Esophagus mucosa (tissue), 1 donor: ENCODE data around the gene UIMC1. TPM values are rescaled to one million over a fixed set of nuclear protein-coding genes. Genes with fewer than 3 reads are reported as not detected.

Experiments
- ATAC-seq: fragments of 200-7000 bp; cut with Tn5 transposase; one replicate; pipeline ENCODE4 v1.9.1; 2020
- total RNA-seq: library from RNA; stranded (reverse); gene quantifications from one replicate; pipeline ENCODE4 v1.2.4, GENCODE V29; 2023
- donor health status: DM: yes; HTN: yes; CAD: no.

UIMC1 gene
- total RNA-seq, 1 donor from 2014 or later, result 14.9 TPM

- no peak for ATAC-seq
These were observed 53.9 kb downstream of the UIMC1 start for GRCh38 chr5:176952531-176953193.

DNA sequence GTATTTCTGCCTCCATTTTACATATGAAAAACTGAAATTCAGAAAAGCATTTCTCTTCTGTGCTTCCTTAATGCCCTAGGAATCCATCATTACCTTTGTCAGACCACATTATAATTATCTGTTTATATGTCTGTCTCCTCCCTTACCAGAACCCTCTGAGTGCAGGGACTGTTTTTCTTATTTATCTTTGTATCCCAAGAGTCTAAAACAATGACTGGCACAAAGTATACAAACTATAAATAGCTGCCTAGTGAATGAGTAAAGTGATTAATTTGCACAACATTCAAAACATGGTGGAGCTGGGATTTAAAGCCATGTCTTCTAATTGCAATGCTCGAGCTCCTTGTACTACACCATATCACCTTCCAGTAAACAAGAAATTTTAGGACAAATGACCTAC is 58.1 kb downstream of the UIMC1 start:
- no peak for ATAC-seq

- no peak for ATAC-seq
These were observed 58.7 kb downstream of the UIMC1 start for GRCh38 chr5:176947847-176948246.

- ATAC-seq, result no peak
These were observed 62.3 kb downstream of the UIMC1 start for GRCh38 chr5:176944268-176944667.

GRCh38 chr5:176943816-176944215 is 62.8 kb downstream of the UIMC1 start:
- no peak for ATAC-seq

- no peak for ATAC-seq
These were observed 64.6 kb downstream of the UIMC1 start for GRCh38 chr5:176941951-176942350.

DNA sequence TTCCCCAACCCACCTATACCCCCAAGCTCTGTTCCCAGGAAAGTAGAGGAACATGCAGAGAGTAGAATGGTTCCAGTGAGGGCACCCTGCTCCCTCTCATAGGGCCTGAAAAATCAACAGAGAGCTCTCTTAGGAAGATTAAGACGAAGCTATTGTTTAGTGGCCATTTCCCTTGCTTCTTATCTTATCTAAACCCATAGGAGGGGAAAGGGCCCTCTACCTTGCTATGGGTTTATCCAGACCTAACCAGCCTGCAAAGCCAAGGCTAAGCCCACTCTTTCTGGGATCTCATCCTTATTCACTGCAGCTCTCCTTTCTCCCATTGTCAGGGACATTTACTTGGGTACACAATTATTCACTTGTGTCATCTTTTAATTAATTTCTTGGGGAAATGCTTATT is 68.1 kb downstream of the UIMC1 start:
- no peak for ATAC-seq

DNA sequence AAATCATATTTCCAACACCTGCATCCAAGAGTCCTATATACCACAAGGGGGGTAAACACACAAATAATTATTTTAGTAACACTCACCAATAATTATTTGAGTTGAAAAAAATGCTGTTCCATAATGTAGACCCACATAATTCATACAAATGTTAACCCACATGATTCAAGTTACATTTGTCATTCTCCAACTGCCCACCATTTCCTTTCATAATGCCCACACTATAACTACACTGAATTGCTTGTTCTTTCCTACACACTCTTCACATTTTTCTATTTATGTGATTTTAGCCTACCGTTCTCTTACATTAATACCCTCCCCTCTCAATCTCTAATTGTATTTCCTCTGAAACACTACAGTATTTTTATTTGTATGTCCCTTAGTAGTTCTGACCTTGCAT is 71.6 kb downstream of the UIMC1 start:
- ATAC-seq, result no peak

GRCh38 chr5:176934309-176934930 is 72.2 kb downstream of the UIMC1 start:
- no peak for ATAC-seq

DNA sequence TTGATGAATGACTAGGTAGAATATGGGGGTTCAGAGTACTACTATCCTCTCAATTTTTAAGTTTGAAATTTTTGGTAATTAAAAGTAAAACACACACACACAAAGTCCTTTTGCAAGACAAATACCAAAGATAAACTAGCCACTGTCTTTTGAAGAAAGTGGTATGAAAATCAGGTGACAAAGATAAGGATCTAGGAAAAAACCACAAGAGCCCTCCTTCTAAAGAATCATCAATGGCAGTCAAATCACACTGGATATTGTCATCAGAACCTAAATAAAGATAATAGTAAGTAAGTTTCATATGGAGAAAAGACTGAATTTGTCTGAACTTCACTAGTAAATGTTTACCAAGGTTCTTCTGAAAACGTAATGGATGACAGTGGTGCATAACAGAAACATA is 76.9 kb downstream of the UIMC1 start:
- ATAC-seq, result no peak

DNA sequence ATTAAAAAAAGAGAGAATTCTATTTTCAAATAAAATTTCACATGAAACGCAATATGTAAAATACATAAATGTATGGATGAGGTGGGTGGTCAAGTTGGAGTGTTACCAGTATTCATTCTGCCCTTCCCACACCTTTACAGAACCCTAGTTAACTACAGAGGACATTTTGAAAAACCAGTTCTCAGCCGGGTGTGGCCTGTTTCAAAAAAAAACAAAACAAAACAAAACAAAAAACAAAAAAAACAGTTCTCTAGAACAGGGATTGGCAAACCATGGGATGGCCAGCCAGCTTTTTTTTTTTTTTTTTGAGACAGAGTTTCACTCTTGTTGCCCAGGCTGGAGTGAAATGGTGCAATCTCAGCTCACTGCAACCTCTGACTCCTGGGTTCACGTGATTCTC is 79.0 kb downstream of the UIMC1 start:
- ATAC-seq, result peak; percentile 73

DNA sequence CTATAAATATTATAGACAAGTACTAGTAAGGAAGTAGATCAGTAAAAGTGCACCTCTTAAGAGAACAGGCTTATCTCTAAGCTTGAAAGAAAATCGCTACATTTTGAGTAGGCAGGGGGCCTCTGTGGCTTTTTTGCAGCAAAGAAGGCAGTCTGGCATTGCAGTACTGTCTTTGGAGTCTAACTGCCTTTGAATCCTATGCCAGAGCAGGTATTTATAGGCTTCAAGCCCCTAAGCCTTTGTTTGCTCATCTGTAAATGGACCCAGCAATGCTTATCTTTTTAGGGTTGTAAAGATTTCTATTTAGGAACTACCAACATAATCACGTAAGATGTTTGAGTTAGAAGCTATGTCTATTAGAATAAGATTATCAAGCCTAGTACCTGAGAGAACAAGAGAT is 83.8 kb downstream of the UIMC1 start:
- ATAC-seq, result no peak

- ATAC-seq, result no peak
These were observed 84.9 kb downstream of the UIMC1 start for GRCh38 chr5:176921714-176922113.

- ATAC-seq, result no peak
These were observed 88.0 kb downstream of the UIMC1 start for GRCh38 chr5:176918613-176919012.

GRCh38 chr5:176916337-176916736 is 90.2 kb downstream of the UIMC1 start:
- ATAC-seq, result no peak

GRCh38 chr5:176915906-176916305 is 90.7 kb downstream of the UIMC1 start:
- ATAC-seq, result no peak

GRCh38 chr5:176912115-176912514 is 94.5 kb downstream of the UIMC1 start:
- ATAC-seq, result no peak

- ATAC-seq, result no peak
These were observed 97.8 kb downstream of the UIMC1 start for GRCh38 chr5:176908675-176909368.

GRCh38 chr5:176906796-176907195 is 99.8 kb downstream of the UIMC1 start:
- no peak for ATAC-seq

GRCh38 chr5:176906126-176906525 is 100.5 kb downstream of the UIMC1 start:
- ATAC-seq, result no peak

- ATAC-seq, result no peak
These were observed 102.3 kb downstream of the UIMC1 start for GRCh38 chr5:176904276-176904675.

- ATAC-seq, result no peak
These were observed 103.5 kb downstream of the UIMC1 start for GRCh38 chr5:176902911-176903664.

DNA sequence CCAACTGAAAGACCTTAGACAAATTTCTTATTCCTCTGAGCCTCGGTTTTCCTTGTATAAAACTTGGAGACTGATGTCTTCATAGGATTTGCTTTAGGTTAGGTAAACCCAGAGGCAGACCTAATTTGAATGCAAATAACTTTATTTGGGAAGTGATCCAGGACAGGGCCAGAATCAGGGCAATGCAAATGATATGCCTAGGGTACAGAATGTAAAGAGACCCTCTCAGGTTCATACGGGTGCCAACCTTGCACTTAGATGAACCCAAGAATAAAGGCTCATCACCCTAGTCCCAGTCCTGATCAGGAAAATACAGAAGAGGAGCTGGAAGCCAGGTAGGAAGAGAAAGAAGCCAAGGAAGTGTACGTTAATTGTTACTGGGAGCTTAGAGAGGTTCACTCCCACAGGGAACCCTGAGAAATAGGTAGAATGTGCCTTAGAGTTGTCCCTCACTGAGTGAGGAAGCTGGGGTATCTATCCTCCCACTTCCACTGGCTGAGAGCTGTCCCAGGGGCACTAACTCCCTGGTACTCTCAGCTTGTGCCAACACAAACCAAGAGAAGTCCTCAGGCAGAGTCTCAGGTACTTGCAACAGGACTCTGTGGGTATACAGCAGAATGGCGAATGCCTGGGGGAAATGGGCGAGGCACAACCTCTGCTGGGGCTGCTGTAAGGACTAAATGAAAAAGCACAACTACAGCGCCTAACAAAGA is 104.3 kb downstream of the UIMC1 start:
- no peak for ATAC-seq
